ENCODE measurements around the gene PPP2R3A.

- TF ChIP-seq CTCF (IDR thresholded peaks at IDR 0.05): no peak
- TF ChIP-seq POLR2A (IDR thresholded peaks at IDR 0.05): no peak
- TF ChIP-seq POLR2AphosphoS5 (IDR thresholded peaks at IDR 0.05): no peak
- no peak for TF ChIP-seq EP300 (IDR thresholded peaks at IDR 0.05)
Observed at GRCh38 chr3:135964160-135964955, 1.2 kb upstream of the PPP2R3A start.
